Heart right ventricle (tissue), 16 donors: ENCODE measurements around the gene ROS1. TPM values are rescaled to one million over a fixed set of nuclear protein-coding genes. Genes with fewer than 3 reads are reported as not detected.
A peak's percentile ranks its signal among the peaks of the same experiment; 100 is the strongest.

Experiments
- ATAC-seq, 8 donors: fragments of 200-7000 bp; cut with Tn5 transposase; one replicate each; pipeline ENCODE4 v1.9.1; 2020; ENCODE audit warnings: mild to moderate bottlenecking in 8 of 8, moderate library complexity in 8 of 8, moderate number of reproducible peaks in 1 of 8
- DNase-seq, 2 donors: peaks; one replicate each; pipeline ENCODE4 v3.0.0-alpha.2; 2020
- H3K27ac ChIP-seq, 10 donors: fragments of 200-600 bp; sonication (generic) in 2 of 10; one replicate each; pipeline versions ENCODE4 v1.5.0 to v1.8.0; 2020 to 2022; ENCODE audit warnings: mild to moderate bottlenecking in 3 of 10
- H3K27me3 ChIP-seq, 7 donors: fragments of 200-600 bp; one replicate each; pipeline ENCODE4 v1.8.0; 2021 to 2022; ENCODE audit warnings: mild to moderate bottlenecking in 2 of 7
- H3K36me3 ChIP-seq, 9 donors: fragments of 200-600 bp; sonication (generic) in 1 of 9; one replicate each; pipeline versions ENCODE4 v1.5.0 to v1.8.0; 2020 to 2022; ENCODE audit warnings: mild to moderate bottlenecking in 2 of 9
- H3K4me1 ChIP-seq, 9 donors: fragments of 200-600 bp; sonication (generic) in 1 of 9; one replicate each; pipeline versions ENCODE4 v1.5.0 to v1.8.0; 2020 to 2022; ENCODE audit warnings: mild to moderate bottlenecking in 4 of 9
- H3K4me3 ChIP-seq, 10 donors: fragments of 200-600 bp; sonication (generic) in 2 of 10; one replicate each; pipeline versions ENCODE4 v1.5.0 to v1.8.0; 2020 to 2022; ENCODE audit warnings: mild to moderate bottlenecking in 7 of 10, moderate library complexity in 2 of 10
- H3K9me3 ChIP-seq, 11 donors: fragments of 200-600 bp in 10 of 11; sonication (generic) in 2 of 11; one replicate each; pipeline versions ENCODE4 v1.5.0 to v1.8.0; 2013 to 2022; ENCODE audit warnings: mild to moderate bottlenecking in 2 of 11, control low read depth in 1 of 11, moderate library complexity in 1 of 11
- WGBS, 2 donors: extraction: QIAGEN DNeasy Blood & Tissue Kit; methylation state at CpG; one replicate each; pipeline ENCODE4 v1.1.7; 2013; ENCODE audit warnings: inconsistent platforms in 1 of 2; 5-methylcytosine and 5-hydroxymethylcytosine counted together
- intact Hi-C, 10 donors: fragments of 100-400 bp; cut with DNase I; formaldehyde crosslinking; loops; one replicate each; pipeline versions ENCODE4 v1.11.1 to v1.14.2; 2022
- polyA plus RNA-seq, 2 donors: library from polyadenylated mRNA; stranded (reverse); fragments of 200-250 nt; gene quantifications; one replicate each; pipeline ENCODE4 v1.2.3, GENCODE V29; 2013
- total RNA-seq, 10 donors: library from RNA; stranded (reverse); fragmentation: NEBNext Ultra II Directional in 3 of 10; extraction: Animal tissue kit (Norgen Biotek cat#: 25700) in 3 of 10; gene quantifications; one replicate each; pipeline versions ENCODE4 v1.2.1 to v1.2.4, GENCODE V29; 2021 to 2023
- TF ChIP-seq, protein P1 (sequence below), 9 donors: fragments of 200-600 bp; sonication (generic) in 2 of 9; IDR thresholded peaks; one replicate each; pipeline versions ENCODE4 v1.5.0 to v1.8.0; 2021 to 2022; ENCODE audit warnings: antibody characterized with exemption in 9 of 9, mild to moderate bottlenecking in 5 of 9, moderate library complexity in 1 of 9
- donor health status: Arrhythmogenic right ventricular cardiomyopathy.
- donor health status: ischemic (EF 13 %, LVEDD 7.1; RV severe dilation, severe dysfunction).
- donor health status: healthy with polysubstance abuse.
- donor health status: DM: no; HTN: yes; CAD: no.
- donor health status: DM: no; HTN: no; CAD: no.
- donor health status: ischemic (EF 25% LVEDD 6.9; RV normal size, moderate dysfunction).
- donor health status: ischemic (EF 25% LVEDD 5.7; RV mildly dilated, moderate dysfunction).
- donor health status: healthy.
- donor health status: DM: yes; HTN: yes; CAD: no.
- donor health status: Ischemic cardiomyopathy.
- donor health status: ischemic (EF 35%, LVEDD 5.7; RV mildly dilated, moderate dysfunction).
- donor health status: nonischemic (EF 11% LVEDD 7.7; RV severe dilation, severe dysfunction).
- donor health status: DM: yes; HTN: yes; CAD: no.
- donor health status: PGD.
- donor health status: ischemic (EF 29% LVEDD 5.4; RV normal size, mild dysfunction).
- donor health status: nonischemic (EF 23%, LVEDD 6.1; RV moderate dilation, normal function).

The ROS1 gene
- total and polyA plus RNA-seq, 12 donors, result 0.02 to 0.13 (median 0.08) TPM; not detected in 4

DNA sequence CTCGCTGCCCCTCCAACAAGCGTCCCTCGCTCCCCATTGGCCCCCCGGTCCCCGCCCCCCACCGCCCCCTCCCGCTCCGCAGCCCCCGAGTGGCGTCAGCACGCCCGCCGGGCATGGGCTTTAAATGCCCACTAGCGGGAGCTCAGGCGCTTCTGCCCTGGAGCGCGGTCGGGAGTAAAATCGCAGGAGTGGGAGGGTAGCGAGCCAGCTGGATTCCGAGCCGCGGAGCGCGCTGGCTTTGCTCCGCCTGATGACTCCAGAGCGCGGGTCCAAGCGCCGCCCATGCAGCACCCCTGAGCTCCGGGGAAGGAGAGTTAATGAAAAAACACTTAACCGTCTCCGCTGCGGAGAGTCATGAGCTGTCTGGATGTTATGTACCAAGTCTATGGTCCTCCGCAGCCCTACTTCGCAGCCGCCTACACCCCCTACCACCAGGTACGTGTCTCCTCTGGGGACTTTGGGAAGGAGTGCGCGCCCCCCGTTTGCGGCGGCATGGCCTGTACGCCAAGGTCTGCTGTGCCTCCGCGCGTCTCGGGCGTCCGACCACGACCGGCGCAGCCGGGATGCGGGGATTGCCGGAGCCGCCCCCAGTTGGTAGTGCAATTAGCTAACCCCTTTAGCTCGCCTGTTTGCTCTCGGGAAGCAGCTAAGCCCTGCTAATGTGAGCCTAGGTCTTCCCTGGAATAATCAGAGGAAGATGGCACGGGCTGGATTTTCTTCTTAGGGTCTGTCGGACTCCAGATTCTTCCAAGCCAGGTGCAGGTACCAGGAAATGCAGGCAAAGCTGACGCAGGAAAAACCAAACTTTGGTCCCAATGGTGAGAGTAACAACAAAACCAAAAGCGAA, 160.1 kb downstream of the ROS1 start, which contains the start of gene VGLL2:
Gene VGLL2, plus strand, starts transcription at position 149 of the 847 bp plus-strand sequence. Its CDS starts 206 bp downstream, at position 355.
- intact Hi-C loops, result loop anchor here in 2 of 10 donors (10.0 kb wide), 1 partner anchor 291 kb away; no protein-coding TSS in a partner anchor
- Histone ChIP-seq H3K4me3 (peak within 1 kb of the TSS; percentile 0 to 51 (median 44)), H3K27me3 (peaks cover 25 to 100% (median 99%) of the 10 kb centered on the region in 7 donors), H3K36me3 (no peaks in the 10 kb centered on the region), H3K9me3 (no peaks in the 10 kb centered on the region), H3K4me1 (peaks cover 0 to 33% (median 21%) of the 10 kb centered on the region in 9 donors), H3K27ac (peak within 1 kb of the TSS in 1 of 10 donors; percentile 54)
- 1 to 2% methylated on average over 61 to 63 of the region's 63 CpGs for WGBS, 2 donors
- TF ChIP-seq, protein P1, sequence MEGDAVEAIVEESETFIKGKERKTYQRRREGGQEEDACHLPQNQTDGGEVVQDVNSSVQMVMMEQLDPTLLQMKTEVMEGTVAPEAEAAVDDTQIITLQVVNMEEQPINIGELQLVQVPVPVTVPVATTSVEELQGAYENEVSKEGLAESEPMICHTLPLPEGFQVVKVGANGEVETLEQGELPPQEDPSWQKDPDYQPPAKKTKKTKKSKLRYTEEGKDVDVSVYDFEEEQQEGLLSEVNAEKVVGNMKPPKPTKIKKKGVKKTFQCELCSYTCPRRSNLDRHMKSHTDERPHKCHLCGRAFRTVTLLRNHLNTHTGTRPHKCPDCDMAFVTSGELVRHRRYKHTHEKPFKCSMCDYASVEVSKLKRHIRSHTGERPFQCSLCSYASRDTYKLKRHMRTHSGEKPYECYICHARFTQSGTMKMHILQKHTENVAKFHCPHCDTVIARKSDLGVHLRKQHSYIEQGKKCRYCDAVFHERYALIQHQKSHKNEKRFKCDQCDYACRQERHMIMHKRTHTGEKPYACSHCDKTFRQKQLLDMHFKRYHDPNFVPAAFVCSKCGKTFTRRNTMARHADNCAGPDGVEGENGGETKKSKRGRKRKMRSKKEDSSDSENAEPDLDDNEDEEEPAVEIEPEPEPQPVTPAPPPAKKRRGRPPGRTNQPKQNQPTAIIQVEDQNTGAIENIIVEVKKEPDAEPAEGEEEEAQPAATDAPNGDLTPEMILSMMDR (IDR thresholded peaks at IDR 0.05), result peak in 3 of 9 donors; percentile 29 to 36 (median 35)
- ATAC-seq (peak; percentile 64 to 88 (median 82)), DNase-seq (peak in 1 of 2 donors; percentile 37)

DNA sequence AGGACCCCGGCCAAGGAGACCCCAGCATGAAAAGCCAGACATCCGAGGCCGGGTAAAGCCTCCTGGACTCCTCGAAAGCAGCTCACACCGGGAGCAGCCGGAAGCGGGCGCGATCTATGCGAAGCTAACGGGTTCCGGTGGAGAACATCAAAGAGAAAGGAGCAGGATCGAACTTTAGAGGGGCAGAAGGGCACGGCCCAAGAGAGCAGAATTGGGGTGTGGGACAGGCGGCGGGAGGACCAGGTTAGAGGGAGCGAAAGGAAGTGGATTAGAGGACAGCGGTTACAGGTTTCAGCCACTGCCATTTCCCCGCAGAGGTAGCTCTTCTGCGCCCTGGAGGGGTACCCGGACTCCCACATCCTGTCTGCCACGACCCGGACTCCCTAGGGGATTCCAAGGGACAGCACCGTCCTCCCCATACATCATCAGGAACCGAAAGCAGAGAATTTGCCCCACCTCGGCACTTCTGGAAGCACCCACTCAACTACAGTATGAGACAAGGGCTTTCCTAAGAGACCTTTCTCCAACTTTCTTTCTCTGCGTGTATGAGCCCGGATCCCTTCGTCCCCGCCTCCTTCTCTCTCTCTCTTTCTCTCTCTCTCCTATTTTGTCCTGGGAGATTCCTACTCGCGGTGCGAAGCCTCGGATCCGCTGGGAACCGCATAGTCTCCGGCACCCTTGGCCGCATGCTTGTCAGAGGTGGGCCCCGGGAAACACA, 160.9 kb downstream of the ROS1 start:
- 0 to 1% methylated on average over 39 of the region's 39 CpGs for WGBS, 2 donors
- Histone ChIP-seq H3K27ac (peak overlapping the region in 1 of 10 donors; percentile 54), H3K4me1 (peaks cover 0 to 26% (median 21%) of the 10 kb centered on the region in 9 donors), H3K9me3 (no peaks in the 10 kb centered on the region), H3K27me3 (peaks cover 23 to 98% (median 97%) of the 10 kb centered on the region in 7 donors), H3K4me3 (peak overlapping the region; percentile 0 to 51 (median 44)), H3K36me3 (no peaks in the 10 kb centered on the region)
- intact Hi-C loops, result loop anchor here in 2 of 10 donors (10.0 kb wide), 1 partner anchor 290 kb away; no protein-coding TSS in a partner anchor
- TF ChIP-seq, protein P1 (IDR thresholded peaks at IDR 0.05), result no peak
- ATAC-seq (peak in 6 of 8 donors; percentile 17 to 46 (median 31)), DNase-seq (no peak)

DNA sequence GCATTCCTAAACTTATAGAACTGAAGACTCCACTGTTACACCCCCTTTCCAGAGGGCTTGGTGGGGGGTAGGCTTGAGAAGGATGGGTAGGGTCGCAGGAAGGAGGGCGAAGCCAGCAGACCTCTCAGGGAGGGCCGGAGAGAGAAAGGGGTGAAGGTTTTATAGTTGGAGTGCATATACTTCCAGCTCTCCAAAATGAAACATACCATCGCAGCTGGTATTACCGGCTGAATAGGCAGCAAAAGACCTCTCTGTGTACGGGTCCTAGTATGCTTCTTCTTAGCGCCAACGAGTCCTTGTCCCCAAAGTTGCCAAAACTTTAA, 161.4 kb downstream of the ROS1 start:
- intact Hi-C loops, result loop anchor here in 2 of 10 donors (10.0 kb wide), 1 partner anchor 290 kb away; no protein-coding TSS in a partner anchor

More for the DNA sequence above, 161.4 kb downstream of the ROS1 start:
- Histone ChIP-seq H3K36me3 (no peaks in the 10 kb centered on the region), H3K27me3 (peaks cover 23 to 96% (median 93%) of the 10 kb centered on the region in 7 donors), H3K4me1 (peaks cover 0 to 26% (median 21%) of the 10 kb centered on the region in 9 donors), H3K27ac (peak overlapping the region in 1 of 10 donors; percentile 54), H3K4me3 (peak overlapping the region in 9 of 10 donors; percentile 0 to 51 (median 47)), H3K9me3 (no peaks in the 10 kb centered on the region)
- TF ChIP-seq, protein P1 (IDR thresholded peaks at IDR 0.05), result no peak
- ATAC-seq, result no peak
- no peak for DNase-seq
- 5% methylated on average over 8 of the region's 8 CpGs for WGBS, 2 donors
